Stimulated activated CD4-positive, alpha-beta T cell treated with anti-CD3 and anti-CD28 coated beads, Interleukin-2, amount 100 ng/mL, for 4 hours (primary cell): ENCODE results near the gene TUBB4A.
"Not testable (repeated sequence)": the region's sequence is repeated elsewhere in the genome, so short reads cannot be mapped to it uniquely, and the experiment has no call there.

ENCODE experiments used
- DNase-seq: peaks from one replicate; pipeline ENCODE4 v3.0.0-alpha.2; 2020; ENCODE audit warnings: low read depth

Gene TUBB4A

DNA sequence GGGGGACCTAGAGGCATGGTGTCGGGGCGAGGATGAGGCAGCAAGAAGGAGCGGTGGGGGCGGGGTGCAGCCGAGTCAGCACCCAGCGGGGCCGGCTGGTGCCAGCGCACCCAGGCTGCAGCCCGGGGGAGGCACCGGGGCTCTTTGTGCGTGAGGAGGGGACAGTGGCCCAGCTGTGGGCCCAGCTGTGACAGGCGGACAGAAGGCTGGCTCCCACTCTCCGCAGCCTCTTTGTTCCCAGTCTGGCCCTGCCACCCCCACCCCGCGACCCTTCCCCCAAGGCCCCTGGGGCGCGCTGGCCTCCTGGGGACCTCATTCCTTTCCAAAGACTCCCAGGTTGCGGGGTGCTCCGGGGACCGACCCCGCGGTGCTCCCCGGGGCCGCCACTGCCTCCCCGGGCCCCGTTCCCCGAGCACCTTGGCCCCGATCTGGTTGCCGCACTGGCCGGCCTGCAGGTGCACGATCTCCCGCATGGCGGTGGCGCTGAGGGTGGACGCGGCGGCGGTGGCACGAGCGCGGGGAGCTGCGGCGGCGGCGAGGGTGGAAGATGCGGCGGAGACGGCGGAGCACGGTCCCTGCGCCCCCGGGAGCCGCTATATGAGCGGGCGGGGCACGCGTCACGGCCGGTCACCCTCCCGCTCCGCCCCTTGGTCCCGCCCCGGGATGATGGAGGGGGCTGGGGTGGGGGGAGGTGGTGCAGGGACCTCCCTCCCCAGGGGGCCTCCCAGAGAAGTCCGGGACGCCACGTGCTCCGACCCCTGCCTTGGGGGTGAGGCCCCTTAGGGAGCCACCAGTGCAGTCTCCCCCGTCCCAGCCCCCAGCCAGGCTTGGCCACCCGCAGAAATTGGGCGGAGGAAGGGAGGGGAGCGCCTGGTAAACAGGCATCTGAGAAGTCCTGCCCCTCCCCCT is at the start of gene TUBB4A:
Gene TUBB4A (minus strand): TSS at position 570 of the 909 bp plus-strand sequence. CDS start 97 bp downstream, at position 473.
- no peak for DNase-seq

DNA sequence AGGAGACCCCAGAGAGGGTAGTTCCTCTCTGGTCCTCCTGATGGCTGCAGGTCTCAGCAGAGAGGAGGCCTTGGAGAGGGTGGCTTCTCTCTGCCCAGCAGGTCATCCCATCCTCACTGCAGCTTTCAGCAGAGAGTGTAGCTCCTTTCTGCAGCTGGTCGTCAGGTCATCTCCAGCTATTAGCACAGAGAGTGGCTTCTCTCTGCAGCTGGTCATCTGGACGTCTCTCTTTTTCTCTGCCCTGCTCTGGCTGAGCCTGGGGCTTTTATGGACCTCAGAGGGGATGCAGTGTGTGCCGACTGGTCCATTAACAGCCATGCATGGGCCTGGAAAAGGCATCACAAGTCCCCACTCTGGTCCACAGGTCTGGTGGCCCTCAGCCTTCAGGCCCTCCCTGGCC is 49.0 kb upstream of the TUBB4A start:
- no peak for DNase-seq

DNA sequence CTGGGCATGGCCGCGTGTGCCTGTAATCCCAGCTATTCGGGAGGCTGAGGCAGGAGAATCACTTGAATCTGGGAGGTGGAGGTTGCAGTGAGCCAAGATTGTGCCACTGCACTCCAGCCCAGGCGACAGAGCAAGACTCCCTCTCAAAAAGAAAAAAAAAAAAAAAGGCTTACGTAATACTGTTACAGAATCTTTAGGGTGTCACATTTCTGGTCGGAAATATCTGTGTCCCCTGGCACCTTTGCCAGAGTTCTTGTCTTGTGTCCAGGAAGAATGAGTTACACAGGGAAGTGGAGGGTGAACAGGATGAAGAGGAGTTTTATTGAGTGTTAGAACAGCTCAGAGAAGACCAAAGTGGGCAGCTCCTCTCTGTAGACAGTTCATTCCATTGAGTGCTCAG is 48.6 kb upstream of the TUBB4A start:
- DNase-seq, result not testable (repeated sequence)

DNA sequence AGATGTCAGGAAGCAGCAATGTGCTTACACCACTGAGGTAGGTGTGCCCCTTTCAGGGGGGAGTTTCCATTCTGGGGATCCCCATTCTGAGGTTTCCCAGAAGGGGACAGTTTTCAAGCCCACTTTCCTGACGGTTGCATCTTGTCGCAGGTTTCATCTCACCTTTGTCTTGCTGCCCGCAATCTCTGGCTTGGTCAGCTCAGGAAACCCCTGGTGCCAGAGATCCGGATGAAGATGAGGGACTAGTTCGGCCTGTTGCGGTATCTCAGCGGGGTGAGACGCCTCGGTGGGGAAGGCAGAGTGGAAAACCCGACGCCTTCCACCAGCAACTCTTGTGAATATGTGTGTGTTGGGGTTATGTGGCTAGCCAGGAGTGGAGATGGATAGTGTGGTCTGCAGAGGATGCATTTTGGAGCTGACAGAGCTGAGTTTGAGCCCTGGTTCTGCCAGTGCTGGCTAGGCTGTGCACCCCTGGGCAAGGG is 41.8 kb upstream of the TUBB4A start:
- DNase-seq, result no peak

DNA sequence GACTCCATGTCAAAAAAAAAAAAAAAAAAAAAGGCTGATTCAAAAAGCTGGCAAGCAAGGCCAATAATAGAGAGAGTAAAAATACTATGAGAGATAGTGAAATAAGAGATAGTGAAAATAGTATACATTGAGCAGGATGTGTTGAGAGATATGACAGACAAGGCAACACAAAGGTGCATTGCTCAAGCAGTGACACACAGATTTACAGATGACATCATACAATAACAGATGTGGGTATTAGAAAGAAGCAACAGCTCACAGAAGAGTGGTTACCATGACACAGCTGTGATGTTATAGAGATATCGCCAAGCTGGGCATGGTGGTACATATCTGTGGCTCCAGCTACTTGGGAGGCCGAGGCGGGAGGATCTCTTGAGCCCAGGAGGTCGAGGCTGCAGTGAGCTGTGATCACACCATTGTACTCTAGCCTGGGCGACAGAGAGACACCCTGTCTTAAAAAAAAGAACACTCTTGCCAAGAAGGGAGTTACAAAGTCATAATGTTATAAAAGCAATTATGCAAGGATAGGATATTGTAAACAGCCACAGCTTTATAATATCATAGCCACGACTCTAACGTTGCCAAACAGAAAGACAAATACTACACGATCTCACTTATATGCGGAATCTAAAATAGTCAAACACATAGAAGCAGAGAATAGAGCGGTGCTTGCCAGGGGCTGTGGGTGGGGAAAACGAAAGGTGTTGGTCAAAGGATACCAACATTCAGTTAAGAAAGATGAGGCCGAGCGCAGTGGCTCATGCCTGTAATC is 39.0 kb upstream of the TUBB4A start:
- DNase-seq, result no peak

DNA sequence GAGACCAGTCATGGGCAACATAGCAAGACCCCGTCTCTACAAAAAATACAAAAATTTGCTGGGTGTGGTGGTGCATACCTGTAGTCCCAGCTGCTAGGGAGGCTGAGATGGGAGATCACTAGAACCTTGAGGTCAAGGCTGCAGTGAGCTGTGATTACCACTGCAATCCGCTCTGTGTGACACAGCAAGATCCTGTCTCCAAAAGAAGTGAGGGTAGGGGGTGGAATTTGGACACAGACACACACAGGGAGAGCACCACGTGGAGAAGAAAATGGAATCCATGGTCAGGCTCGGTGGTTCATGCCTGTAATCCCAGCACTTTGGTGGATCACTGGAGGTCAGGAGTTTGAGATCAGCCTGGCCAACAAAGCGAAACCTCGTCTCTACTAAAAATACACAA is 37.4 kb upstream of the TUBB4A start:
- no peak for DNase-seq

DNA sequence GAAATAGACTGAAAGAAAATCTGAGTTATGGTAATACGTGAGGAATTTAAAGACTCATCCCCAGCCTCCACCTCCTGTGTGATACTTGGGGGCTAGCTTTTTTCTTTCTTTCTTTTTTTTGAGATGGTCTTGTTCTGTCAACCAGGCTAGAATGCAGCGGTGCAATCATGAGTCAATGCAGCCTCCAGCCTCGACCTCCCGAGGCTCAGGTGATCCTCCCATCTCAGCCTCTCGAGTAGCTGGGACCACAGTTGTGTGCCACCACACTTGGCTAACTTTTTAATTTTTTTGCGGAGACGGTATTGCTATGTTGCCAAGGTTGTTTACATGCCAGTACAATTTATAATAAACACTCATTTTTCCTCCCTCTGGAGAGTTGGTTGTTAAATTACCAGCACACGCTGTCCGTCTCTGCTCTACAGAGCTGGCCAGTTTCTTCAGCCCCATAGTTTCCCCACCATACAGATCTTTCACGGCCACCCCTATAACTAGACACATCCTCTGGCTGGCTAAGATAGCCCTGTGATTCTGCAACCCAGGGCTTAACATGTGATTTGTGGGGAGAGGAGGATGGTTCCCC is 33.5 kb upstream of the TUBB4A start:
- DNase-seq, result no peak

DNA sequence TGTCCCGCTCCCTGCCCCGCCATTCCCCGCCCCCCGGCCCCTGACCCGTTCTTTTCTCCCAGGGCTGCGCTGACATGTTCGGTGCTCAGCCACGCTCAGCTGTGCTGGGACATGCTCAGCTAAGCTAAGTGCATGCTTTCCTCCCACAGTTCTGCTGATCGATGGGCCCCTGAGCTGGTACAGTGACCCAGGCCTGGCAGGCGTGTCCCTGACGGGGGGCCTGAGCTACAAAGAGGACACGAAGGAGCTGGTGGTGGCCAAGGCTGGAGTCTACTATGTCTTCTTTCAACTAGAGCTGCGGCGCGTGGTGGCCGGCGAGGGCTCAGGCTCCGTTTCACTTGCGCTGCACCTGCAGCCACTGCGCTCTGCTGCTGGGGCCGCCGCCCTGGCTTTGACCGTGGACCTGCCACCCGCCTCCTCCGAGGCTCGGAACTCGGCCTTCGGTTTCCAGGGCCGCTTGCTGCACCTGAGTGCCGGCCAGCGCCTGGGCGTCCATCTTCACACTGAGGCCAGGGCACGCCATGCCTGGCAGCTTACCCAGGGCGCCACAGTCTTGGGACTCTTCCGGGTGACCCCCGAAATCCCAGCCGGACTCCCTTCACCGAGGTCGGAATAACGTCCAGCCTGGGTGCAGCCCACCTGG is 32.5 kb upstream of the TUBB4A start:
- DNase-seq, result no peak

DNA sequence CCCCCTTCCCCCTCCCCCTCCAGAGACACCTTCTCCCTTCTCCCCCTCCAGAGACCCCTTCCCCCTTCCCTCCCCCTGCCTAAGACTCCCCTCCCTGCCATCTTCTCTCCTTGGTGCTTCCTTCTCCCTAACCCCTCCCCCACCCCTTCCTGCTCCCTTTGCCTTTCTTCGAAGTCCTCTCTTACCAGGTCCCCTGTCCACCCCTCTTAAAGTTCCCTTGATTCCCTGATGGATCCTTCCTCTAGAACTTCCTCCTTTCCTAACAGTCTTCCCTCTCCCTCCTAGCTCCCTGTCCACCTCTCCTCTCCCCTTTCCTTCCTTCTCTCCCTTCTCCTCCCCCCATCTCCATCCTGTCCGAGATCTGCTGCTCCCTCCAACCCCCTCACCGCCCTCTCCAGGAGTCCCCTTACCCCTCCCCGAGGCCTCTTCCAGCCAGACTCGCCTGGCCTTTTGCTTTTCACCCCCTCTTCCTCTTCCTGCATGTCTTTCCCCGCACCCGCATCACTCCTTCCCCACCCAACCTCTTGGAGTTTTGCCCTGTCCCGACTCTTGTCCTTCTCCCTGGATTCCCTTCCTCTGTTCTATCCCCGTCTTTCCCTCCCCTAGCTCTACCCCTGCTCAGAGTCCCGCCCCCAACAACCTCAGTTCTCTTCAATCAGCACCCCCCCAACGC is 31.8 kb upstream of the TUBB4A start:
- no peak for DNase-seq

DNA sequence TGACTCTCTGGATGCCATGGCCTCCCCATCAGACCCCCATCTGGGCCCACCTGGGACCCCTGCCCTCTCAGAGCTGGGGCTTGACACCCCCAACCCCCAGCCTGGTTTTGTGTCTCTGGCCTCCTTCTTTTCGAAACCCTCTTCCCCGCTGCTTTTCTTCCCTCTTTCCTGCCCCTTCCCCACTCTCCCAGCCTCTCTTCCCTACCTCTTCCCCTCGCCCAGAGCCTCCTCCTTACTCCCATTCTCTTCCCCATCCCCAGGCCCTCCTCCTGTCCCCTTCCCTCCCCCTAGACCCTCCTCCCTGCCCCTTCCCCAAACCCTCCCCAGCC is 30.9 kb upstream of the TUBB4A start:
- DNase-seq, result no peak

DNA sequence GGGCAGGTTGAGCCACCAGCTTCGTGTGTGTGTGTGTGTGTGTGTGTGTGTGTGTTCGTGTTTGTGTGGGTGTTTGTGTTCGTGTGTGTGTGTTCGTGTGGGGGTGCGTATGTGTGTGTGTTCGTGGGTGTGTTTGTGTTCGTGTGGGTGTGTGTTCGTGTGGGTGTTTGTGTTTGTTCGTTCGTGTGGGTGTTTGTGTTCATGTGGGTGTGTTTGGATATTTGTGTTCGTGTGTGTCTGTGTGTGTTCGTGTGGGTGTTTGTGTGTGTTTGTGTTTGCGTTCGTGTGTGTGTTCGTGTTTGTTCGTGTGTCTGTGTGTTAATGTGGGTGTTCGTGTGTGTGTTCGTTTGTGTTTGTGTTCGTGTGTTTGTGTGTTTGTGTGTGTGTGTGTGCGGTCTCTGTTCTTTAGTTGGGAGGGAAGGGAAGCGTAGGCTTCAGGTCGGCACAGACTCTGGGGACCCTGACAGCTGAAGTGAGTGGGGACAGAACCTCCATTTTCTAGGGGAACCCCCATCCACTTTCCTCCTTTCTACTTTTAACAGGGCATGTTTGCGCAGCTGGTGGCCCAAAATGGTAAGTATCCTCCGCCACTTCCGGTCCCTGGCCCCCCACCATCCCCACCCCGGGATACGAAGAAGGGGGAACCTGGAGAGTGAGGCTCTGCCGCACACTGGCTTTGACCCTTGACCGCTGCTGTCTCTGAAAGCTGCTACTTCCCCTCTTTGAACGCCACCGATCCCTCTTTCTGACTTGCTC is 30.3 kb upstream of the TUBB4A start:
- DNase-seq, result no peak

DNA sequence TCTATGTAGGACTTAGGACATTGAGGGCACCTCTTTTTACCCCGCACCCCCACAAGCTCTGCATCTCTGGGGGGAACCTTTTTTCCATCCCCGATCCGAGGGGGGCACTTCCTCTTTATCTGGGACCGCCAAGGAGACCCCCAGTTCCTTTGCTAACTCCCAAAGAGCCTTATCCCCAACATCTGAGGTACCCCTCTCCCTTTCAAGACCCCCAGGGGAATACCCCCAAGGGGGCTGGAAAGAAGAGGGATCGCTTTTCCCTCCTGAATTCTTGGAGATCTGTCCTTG is 29.8 kb upstream of the TUBB4A start:
- DNase-seq, result no peak

DNA sequence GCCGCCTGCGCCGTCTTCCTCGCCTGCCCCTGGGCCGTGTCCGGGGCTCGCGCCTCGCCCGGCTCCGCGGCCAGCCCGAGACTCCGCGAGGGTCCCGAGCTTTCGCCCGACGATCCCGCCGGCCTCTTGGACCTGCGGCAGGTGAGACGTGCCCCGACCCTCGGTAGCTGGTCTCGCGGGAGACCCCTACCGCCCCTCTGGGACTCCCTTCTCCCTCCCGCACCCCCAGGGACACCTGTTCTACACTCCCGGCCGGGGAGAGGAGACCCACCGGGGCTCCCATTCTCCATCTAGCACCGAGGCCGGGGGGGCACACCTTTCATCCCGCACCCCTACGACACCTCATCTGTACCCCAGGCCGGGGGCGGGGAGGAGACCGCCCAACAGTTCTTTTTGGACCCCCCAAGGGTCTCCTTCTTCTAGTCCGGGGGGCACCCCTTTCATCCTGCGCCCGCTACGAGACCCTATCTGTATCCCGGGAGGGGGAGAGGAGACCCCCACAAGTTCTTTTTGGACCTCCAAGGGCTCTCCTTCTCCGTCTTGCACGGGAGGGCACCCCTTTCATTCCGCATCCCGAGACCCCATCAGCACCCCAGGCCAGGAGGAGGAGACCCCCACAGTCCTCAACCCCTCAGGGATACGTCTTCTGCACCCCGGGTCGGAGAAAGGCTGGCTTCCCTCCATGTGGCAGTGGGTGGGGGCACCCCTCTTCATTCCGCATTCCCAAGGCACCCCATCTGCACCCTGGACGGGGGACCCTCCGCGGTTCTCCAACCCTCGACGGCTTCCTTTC is 29.2 kb upstream of the TUBB4A start:
- DNase-seq, result no peak

DNA sequence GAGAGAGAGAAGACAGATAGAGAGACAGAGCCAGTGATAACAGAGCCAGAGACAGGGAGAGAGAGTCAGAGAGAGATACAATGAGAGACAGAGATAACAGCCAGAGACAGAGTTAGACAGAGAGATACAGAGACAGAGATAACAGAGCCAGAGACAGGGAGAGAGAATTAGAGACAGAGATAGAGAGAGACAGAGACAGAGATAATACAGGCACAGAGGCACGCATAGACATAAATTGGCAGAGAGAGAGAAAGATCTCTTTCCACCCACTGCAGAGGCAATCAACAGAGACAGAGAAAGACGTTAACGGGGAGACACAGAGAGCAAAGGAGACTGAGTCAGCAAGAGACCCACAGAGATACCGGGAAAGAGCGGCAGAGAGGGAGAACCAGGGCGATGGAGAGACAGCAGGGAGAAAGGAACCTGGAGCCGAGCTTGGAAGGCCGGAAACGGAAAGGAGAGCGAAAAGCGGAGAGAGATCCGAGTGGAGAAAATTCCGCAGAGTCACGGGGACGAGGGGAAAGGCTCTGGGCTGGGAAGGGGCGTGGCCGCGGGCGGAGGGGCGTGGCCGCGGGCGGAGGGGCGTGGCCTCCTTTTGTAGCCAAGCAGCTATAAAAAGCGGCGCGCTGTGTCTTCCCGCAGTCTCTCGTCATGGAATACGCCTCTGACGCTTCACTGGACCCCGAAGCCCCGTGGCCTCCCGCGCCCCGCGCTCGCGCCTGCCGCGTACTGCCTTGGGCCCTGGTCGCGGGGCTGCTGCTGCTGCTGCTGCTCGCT is 28.5 kb upstream of the TUBB4A start, which contains the start of gene TNFSF9:
Gene TNFSF9 (plus strand): TSS at position 641 of the 777 bp plus-strand sequence. CDS start 11 bp downstream, at position 652.
- DNase-seq, result peak; percentile 67

DNA sequence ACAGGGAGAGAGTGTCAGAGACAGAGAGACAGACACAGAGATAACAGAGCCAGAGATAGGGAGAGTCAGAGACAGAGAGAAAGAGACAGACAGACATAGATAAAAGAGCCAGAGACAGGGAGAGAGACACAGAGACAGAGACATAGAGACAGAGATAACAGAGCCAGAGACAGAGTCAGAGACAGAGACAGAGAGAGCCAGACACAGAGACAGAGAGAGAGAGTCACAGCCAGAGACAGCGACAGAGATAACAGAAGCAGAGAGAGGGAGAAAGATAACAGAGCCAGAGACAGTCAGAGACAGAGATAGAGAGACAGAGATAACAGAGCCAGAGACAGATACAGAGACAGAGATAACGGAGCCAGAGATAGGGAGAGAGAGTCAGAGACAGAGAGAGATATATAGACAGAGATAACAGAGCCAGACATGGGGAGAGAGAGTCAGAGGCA is 27.9 kb upstream of the TUBB4A start:
- no peak for DNase-seq

DNA sequence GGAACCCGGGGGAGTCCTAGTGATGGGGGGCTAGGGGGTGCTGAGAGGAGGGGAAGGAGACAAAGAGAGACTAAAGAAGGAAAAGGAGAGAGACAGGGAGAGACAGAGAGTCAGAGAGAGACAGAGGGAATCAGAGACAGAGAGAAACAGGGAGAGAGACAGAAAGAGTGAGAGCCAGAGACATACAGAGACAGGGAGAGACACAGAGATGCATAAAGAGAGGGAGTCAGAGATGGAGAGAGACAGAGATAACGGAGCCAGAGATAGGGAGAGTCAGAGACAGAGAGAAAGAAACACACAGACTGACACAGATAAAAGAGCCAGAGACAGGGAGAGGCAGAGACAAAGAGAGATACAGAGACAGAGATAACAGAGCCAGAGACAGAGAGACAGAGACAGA is 27.2 kb upstream of the TUBB4A start:
- no peak for DNase-seq

DNA sequence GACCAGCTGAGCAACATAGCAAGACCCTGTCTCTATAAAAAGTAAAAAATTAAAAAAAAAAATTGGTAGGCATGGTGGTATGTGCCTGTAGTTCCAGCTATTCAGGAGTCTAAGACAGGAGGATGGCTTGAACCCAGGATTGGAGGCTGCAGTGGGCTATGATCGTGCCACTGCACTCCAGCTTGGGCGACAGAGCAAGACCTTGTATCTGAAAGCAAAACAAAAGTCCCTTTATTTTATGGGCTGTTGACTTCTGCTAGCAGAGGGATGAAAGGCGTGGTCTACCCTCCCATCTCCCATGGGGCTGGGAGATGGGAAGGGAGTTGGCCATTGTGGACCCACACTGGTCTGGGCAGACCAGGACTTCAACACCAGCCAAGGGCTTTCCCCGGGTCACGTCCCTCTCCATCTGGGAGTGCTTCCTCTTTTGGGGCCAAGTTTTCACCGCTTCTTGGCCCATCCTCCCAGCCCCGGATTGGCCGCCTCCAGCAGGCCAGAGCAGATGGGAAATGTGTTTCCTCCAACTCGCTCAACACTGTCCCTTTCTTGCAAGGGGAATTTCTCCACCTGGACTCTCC is 26.5 kb upstream of the TUBB4A start:
- no peak for DNase-seq

DNA sequence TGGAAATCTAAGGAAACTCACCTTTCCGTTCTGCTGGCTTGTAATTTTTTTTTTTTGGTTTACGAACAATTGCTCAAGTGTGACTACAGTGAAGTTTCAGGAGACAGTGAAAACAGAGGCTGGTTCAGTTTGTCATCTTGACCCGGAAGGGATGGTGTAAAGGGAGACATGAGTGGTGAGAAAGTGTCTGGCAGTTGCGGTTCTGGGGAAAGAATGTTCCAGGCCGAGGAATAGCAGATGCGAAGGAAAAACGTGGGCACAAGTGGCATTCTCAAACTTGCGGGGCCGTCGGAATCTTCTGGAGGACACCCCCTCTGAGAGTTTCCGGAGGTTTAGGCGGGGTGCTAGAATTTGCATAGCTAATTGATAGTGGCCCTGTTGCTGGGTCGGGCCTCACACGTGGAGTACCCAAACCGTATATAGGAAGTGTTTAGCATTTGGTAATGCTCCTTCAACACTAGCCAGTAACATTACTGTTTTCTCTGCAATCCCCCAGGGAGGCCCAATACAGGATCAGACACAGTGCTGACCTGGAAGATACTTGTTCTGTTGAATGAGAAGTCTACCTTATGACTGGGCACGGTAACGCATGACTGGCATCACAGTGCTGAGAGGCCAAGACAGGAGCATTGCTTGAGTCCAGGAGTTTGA is 25.9 kb upstream of the TUBB4A start:
- DNase-seq, result no peak

DNA sequence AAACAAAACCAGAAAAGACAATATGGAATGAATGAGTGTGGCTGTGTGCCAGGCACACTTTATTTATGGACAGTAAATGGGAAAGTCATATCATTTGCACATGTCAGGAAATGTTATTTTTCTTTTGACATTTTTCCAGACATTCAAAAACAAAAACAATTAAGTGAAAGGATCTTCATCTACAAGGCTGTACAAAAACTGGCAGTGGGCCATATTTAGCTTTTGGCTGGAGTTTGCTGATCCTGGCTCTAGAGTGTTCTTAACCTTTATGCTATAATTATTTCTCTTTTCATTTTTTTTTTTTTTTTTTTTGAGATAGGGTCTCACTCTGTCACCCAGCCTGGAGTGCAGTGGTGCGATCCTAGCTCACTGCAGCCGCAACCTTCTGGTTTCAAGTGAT is 22.2 kb upstream of the TUBB4A start:
- DNase-seq, result no peak
